ENCODE data around the gene PHF20.
"Not testable (repeated sequence)": the region's sequence is repeated elsewhere in the genome, so short reads cannot be mapped to it uniquely, and the experiment has no call there.

PHF20 gene

GRCh38 chr20:35776513-35777101, 4.8 kb downstream of the PHF20 start:
- no peak for DNase-seq
- ATAC-seq, result no peak

GRCh38 chr20:35783811-35784210, 12.0 kb downstream of the PHF20 start:
- ATAC-seq, DNase-seq: not testable (repeated sequence)

- not testable (repeated sequence) for DNase-seq, ATAC-seq
These were observed 13.7 kb downstream of the PHF20 start for GRCh38 chr20:35785541-35785940.

GRCh38 chr20:35788796-35789195, 17.0 kb downstream of the PHF20 start:
- no peak for DNase-seq
- no peak for ATAC-seq

- no peak for ATAC-seq
- DNase-seq, result no peak
These were observed 19.3 kb downstream of the PHF20 start for GRCh38 chr20:35791097-35791496.

GRCh38 chr20:35791821-35792220, 20.0 kb downstream of the PHF20 start:
- DNase-seq (no peak), ATAC-seq (peak; percentile 69)

- no peak for ATAC-seq
- no peak for DNase-seq
These were observed 20.9 kb downstream of the PHF20 start for GRCh38 chr20:35792740-35793139.

- ATAC-seq (no peak), DNase-seq (no peak)
These were observed 24.8 kb downstream of the PHF20 start for GRCh38 chr20:35796571-35796970.

- DNase-seq, result no peak
- no peak for ATAC-seq
These were observed 30.1 kb downstream of the PHF20 start for GRCh38 chr20:35801865-35802264.

- DNase-seq, result no peak
- no peak for ATAC-seq
These were observed 34.3 kb downstream of the PHF20 start for GRCh38 chr20:35806075-35806474.

- no peak for ATAC-seq
- DNase-seq, result no peak
These were observed 36.1 kb downstream of the PHF20 start for GRCh38 chr20:35807877-35808276.

- DNase-seq (no peak), ATAC-seq (no peak)
These were observed 48.9 kb downstream of the PHF20 start for GRCh38 chr20:35820715-35821114.

- ATAC-seq (no peak), DNase-seq (no peak)
These were observed 50.0 kb downstream of the PHF20 start for GRCh38 chr20:35821807-35822242.

- no peak for DNase-seq
These were observed 51.3 kb downstream of the PHF20 start for GRCh38 chr20:35823147-35823546.

GRCh38 chr20:35823937-35824336, 52.1 kb downstream of the PHF20 start:
- ATAC-seq, result no peak
- DNase-seq, result no peak

More at GRCh38 chr20:35823147-35823546, 51.3 kb downstream of the PHF20 start:
- ATAC-seq, result no peak

- DNase-seq (no peak), ATAC-seq (no peak)
These were observed 54.7 kb downstream of the PHF20 start for GRCh38 chr20:35826397-35826998.

GRCh38 chr20:35828434-35828833, 56.6 kb downstream of the PHF20 start:
- ATAC-seq (no peak), DNase-seq (no peak)

GRCh38 chr20:35828916-35829315, 57.1 kb downstream of the PHF20 start:
- DNase-seq (no peak), ATAC-seq (no peak)

GRCh38 chr20:35830264-35830663, 58.4 kb downstream of the PHF20 start:
- no peak for ATAC-seq
- no peak for DNase-seq

GRCh38 chr20:35831029-35831428, 59.2 kb downstream of the PHF20 start:
- ATAC-seq (no peak), DNase-seq (no peak)

- DNase-seq (no peak), ATAC-seq (no peak)
These were observed 60.2 kb downstream of the PHF20 start for GRCh38 chr20:35831971-35832370.

GRCh38 chr20:35833241-35833640, 61.4 kb downstream of the PHF20 start:
- DNase-seq, result no peak
- no peak for ATAC-seq

GRCh38 chr20:35837577-35838195, 65.9 kb downstream of the PHF20 start:
- no peak for ATAC-seq
- DNase-seq, result no peak

- no peak for ATAC-seq
- DNase-seq, result no peak
These were observed 66.4 kb downstream of the PHF20 start for GRCh38 chr20:35838205-35838604.
